HEK293 (cell line): ENCODE measurements around the gene CALHM3.

Source experiments
- CTCF ChIA-PET: fragments of 350-600 bp; formaldehyde crosslinking; extraction: SDS; loops from one replicate; lab custom pipeline; 2021; ENCODE audit warnings: antibody characterized with exemption; lab: Yijun Ruan, JAX
- POLR2A ChIA-PET: fragments of 300-600 bp; formaldehyde crosslinking; extraction: SDS; loops from one replicate; lab custom pipeline; 2020; ENCODE audit warnings: antibody characterized with exemption, inconsistent platforms; lab: Yijun Ruan, JAX
- H3K27ac ChIP-seq: fragments of 200-500 bp; sonication (Bioruptor generic); 2 replicates; pipeline ENCODE4 v1.5.1; 2014; ENCODE audit warnings: low read depth, low read length, control low read depth, inconsistent platforms; ENCODE audit errors: extremely low read depth
- H3K36me3 ChIP-seq, 2 experiments: fragments of 200-500 bp in 1 of 2; sonication (Bioruptor generic) in 1 of 2; 1 replicate in 1 of 2; 2 replicates in 1 of 2; pipeline ENCODE4 v1.5.1; 2014 to 2017; ENCODE audit warnings: inconsistent platforms in 2 of 2, low read length in 2 of 2; ENCODE audit not compliant: control insufficient read depth in 2 of 2, insufficient read depth in 1 of 2
- H3K4me1 ChIP-seq: fragments of 200-500 bp; sonication (Bioruptor generic); 2 replicates; pipeline ENCODE4 v1.5.1; 2014; ENCODE audit warnings: mild to moderate bottlenecking, low read length, inconsistent platforms; ENCODE audit not compliant: control insufficient read depth, insufficient read depth
- H3K4me3 ChIP-seq: 2 replicates; pipeline ENCODE4 v1.5.1; 2011; ENCODE audit warnings: low read depth, mild to moderate bottlenecking, control low read depth, low read length, moderate library complexity
- H3K9me3 ChIP-seq: fragments of 200-500 bp; sonication (Bioruptor generic); 2 replicates; pipeline ENCODE4 v1.5.1; 2014; ENCODE audit warnings: low read depth, low read length, inconsistent platforms; ENCODE audit not compliant: control insufficient read depth, insufficient read depth
- EGR2 ChIP-seq: fragments of 450-650 bp; formaldehyde crosslinking; IDR thresholded peaks from 2 replicates; pipeline ENCODE4 v1.5.1; 2016; ENCODE audit warnings: low read depth, missing biosample characterization, missing genetic modification characterization
- FEZF1 ChIP-seq: fragments of 450-650 bp; formaldehyde crosslinking; IDR thresholded peaks from 2 replicates; pipeline ENCODE4 v1.5.1; 2016; ENCODE audit warnings: missing biosample characterization, missing genetic modification characterization
- GLIS2 ChIP-seq: fragments of 450-650 bp; formaldehyde crosslinking; IDR thresholded peaks from 2 replicates; pipeline ENCODE4 v1.5.1; 2016; ENCODE audit warnings: missing biosample characterization, missing genetic modification characterization
- HOXC10 ChIP-seq: sonication (generic); formaldehyde crosslinking; IDR thresholded peaks from 2 replicates; pipeline ENCODE4 v1.8.1; 2023; ENCODE audit warnings: mild to moderate bottlenecking, missing genetic modification reagents
- HOXD13 ChIP-seq: sonication (generic); formaldehyde crosslinking; IDR thresholded peaks from 2 replicates; pipeline ENCODE4 v1.8.0; 2022; ENCODE audit warnings: missing genetic modification reagents, borderline replicate concordance
- KLF16 ChIP-seq: fragments of 450-650 bp; formaldehyde crosslinking; IDR thresholded peaks from 2 replicates; pipeline ENCODE4 v1.5.1; 2017; ENCODE audit warnings: missing biosample characterization, missing genetic modification characterization
- KLF7 ChIP-seq: fragments of 450-650 bp; formaldehyde crosslinking; IDR thresholded peaks from 2 replicates; pipeline ENCODE4 v1.5.1; 2016; ENCODE audit warnings: missing biosample characterization, missing genetic modification characterization, borderline replicate concordance
- PRDM4 ChIP-seq: fragments of 450-650 bp; formaldehyde crosslinking; IDR thresholded peaks from 2 replicates; pipeline ENCODE4 v1.5.1; 2017; ENCODE audit warnings: missing biosample characterization, missing genetic modification characterization
- RBAK ChIP-seq: fragments of 450-650 bp; formaldehyde crosslinking; IDR thresholded peaks from 2 replicates; pipeline ENCODE4 v1.5.1; 2016; ENCODE audit warnings: missing biosample characterization, missing genetic modification characterization
- SETDB1 ChIP-seq: IDR thresholded peaks from one replicate; pipeline ENCODE4 v1.6.1; 2017; ENCODE audit warnings: mild to moderate bottlenecking, low read length, moderate library complexity, mixed read lengths; ENCODE audit not compliant: insufficient read length
- YY2 ChIP-seq: fragments of 450-650 bp; formaldehyde crosslinking; IDR thresholded peaks from 2 replicates; pipeline ENCODE4 v1.5.1; 2016; ENCODE audit warnings: missing biosample characterization, missing genetic modification characterization
- ZBTB26 ChIP-seq: fragments of 450-650 bp; formaldehyde crosslinking; optimal IDR thresholded peaks from 2 replicates; pipeline ENCODE3; 2016; ENCODE audit warnings: missing biosample characterization, mild to moderate bottlenecking, missing genetic modification characterization
- ZNF155 ChIP-seq: fragments of 450-650 bp; formaldehyde crosslinking; IDR thresholded peaks from 2 replicates; pipeline ENCODE4 v1.5.1; 2016; ENCODE audit warnings: missing biosample characterization, missing genetic modification characterization
- ZNF169 ChIP-seq: fragments of 450-650 bp; formaldehyde crosslinking; IDR thresholded peaks from 2 replicates; pipeline ENCODE4 v1.5.1; 2016; ENCODE audit warnings: missing biosample characterization, missing genetic modification characterization
- ZNF19 ChIP-seq: fragments of 450-650 bp; formaldehyde crosslinking; IDR thresholded peaks from 2 replicates; pipeline ENCODE4; 2016; ENCODE audit warnings: missing biosample characterization, missing genetic modification characterization, low read depth
- ZNF221 ChIP-seq: fragments of 450-650 bp; formaldehyde crosslinking; IDR thresholded peaks from 2 replicates; pipeline ENCODE4 v1.5.1; 2017; ENCODE audit warnings: missing biosample characterization, missing genetic modification characterization, borderline replicate concordance
- ZNF23 ChIP-seq: fragments of 450-650 bp; formaldehyde crosslinking; IDR thresholded peaks from 2 replicates; pipeline ENCODE4 v1.5.1; 2016; ENCODE audit warnings: missing biosample characterization, missing genetic modification characterization, borderline replicate concordance
- ZNF266 ChIP-seq: fragments of 450-650 bp; formaldehyde crosslinking; IDR thresholded peaks from 2 replicates; pipeline ENCODE4 v1.5.1; 2016; ENCODE audit warnings: missing biosample characterization, missing genetic modification characterization, low read depth
- ZNF366 ChIP-seq: fragments of 450-650 bp; formaldehyde crosslinking; conservative IDR thresholded peaks from 2 replicates; pipeline ENCODE4 v1.5.1; 2016; ENCODE audit warnings: missing biosample characterization, missing genetic modification characterization
- ZNF48 ChIP-seq: fragments of 450-650 bp; formaldehyde crosslinking; IDR thresholded peaks from 2 replicates; pipeline ENCODE4 v1.5.1; 2016; ENCODE audit warnings: missing biosample characterization, missing genetic modification characterization
- ZNF521 ChIP-seq: fragments of 450-650 bp; formaldehyde crosslinking; IDR thresholded peaks from 2 replicates; pipeline ENCODE4 v1.5.1; 2017; ENCODE audit warnings: missing biosample characterization, mild to moderate bottlenecking, missing genetic modification characterization
- ZNF530 ChIP-seq: fragments of 450-650 bp; formaldehyde crosslinking; IDR thresholded peaks from 2 replicates; pipeline ENCODE4 v1.5.1; 2016; ENCODE audit warnings: low read depth, missing biosample characterization, missing genetic modification characterization
- ZNF548 ChIP-seq: fragments of 450-650 bp; formaldehyde crosslinking; IDR thresholded peaks from 2 replicates; pipeline ENCODE4 v1.5.1; 2016; ENCODE audit warnings: missing biosample characterization, missing genetic modification characterization
- ZNF596 ChIP-seq: fragments of 450-650 bp; IDR thresholded peaks from 2 replicates; pipeline ENCODE4 v1.5.0; 2018; ENCODE audit warnings: missing biosample characterization, mild to moderate bottlenecking, missing genetic modification characterization, moderate library complexity
- ZNF670 ChIP-seq: fragments of 450-650 bp; formaldehyde crosslinking; IDR thresholded peaks from 2 replicates; pipeline ENCODE4 v1.5.1; 2016; ENCODE audit warnings: missing biosample characterization, missing genetic modification characterization, low read depth
- ZNF677 ChIP-seq: fragments of 450-650 bp; IDR thresholded peaks from 2 replicates; pipeline ENCODE4 v1.5.0; 2018; ENCODE audit warnings: missing biosample characterization, mild to moderate bottlenecking, missing genetic modification characterization, moderate library complexity
- ZNF837 ChIP-seq: fragments of 450-650 bp; formaldehyde crosslinking; IDR thresholded peaks from 2 replicates; pipeline ENCODE4 v1.5.1; 2016; ENCODE audit warnings: missing biosample characterization, missing genetic modification characterization
- TF ChIP-seq, protein P1 (sequence below): fragments of 450-650 bp; formaldehyde crosslinking; IDR thresholded peaks from 2 replicates; pipeline ENCODE4 v1.5.1; 2017; ENCODE audit warnings: missing biosample characterization, missing genetic modification characterization
- TF ChIP-seq, protein P2 (sequence below): fragments of 450-650 bp; formaldehyde crosslinking; IDR thresholded peaks from 2 replicates; pipeline ENCODE4 v1.5.1; 2016; ENCODE audit warnings: missing biosample characterization, missing genetic modification characterization

Gene CALHM3

DNA sequence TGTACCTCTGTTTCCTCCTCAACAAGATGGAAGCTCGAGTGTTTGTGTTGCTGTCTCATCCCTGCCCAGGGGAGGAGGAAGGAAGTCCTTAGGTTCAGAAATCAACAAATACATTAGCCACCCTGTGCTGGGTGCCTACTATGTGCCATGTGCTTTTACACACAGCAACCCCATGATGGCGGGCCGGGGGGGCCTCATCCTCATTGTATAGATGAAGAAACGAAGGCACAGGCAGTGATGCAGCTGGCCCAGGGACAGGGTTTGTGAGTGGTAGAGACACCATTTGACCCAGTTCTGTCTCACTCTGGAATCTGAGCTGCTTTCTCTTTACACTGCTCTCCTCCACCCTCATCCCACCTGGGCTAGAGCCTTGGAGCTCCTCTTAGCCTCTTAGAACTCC lies 25.0 kb downstream of the CALHM3 start:
- POLR2A ChIA-PET: interaction anchor here (0.8 kb wide), 1 partner anchor 11 kb away, joined by 4 read pairs; no protein-coding TSS in a partner anchor
- H3K36me3 ChIP-seq: peaks cover 0 to 18% of the 10 kb centered on the region in 2 experiments; a peak in 1 of 3 replicates
- CTCF ChIA-PET: interaction anchor here (0.6 to 1.3 kb wide), 5 partner anchors 27 to 1284 kb away, joined by 3 to 4 read pairs (median 3); no protein-coding TSS in a partner anchor
- H3K4me1 ChIP-seq: peaks cover 9% of the 10 kb centered on the region
- H3K27ac ChIP-seq: no peak overlapping the region
- no peak overlapping the region for H3K4me3 ChIP-seq
- no peaks in the 10 kb centered on the region for H3K9me3 ChIP-seq
- TF ChIP-seq ZBTB26 (tag by site-specific recombination) (no peak), ZNF530 (tag by site-specific recombination) (no peak), ZNF670 (tag by site-specific recombination) (no peak), ZNF48 (tag by site-specific recombination) (no peak), ZNF521 (tag by site-specific recombination) (no peak), RBAK (no peak), EGR2 (tag by site-specific recombination) (no peak), HOXC10 (CRISPR knock-in tag) (no peak), KLF7 (tag by site-specific recombination) (no peak), ZNF677 (tag by site-specific recombination) (no peak), ZNF221 (tag by site-specific recombination) (no peak), HOXD13 (no peak), ZNF548 (tag by site-specific recombination) (no peak)

- H3K4me1 ChIP-seq: peaks cover 9% of the 10 kb centered on the region
- peak overlapping the region; percentile 77; the same call in 1 of the 2 replicates for H3K27ac ChIP-seq
- H3K4me3 ChIP-seq: peak overlapping the region; percentile 60
- ChIA-PET CTCF (interaction anchor here (1.0 kb wide), 1 partner anchor 33 kb away, joined by 3 read pairs; no protein-coding TSS in a partner anchor), POLR2A (interaction anchor here (1.5 to 1.9 kb wide), 2 partner anchors 13 to 85 kb away, joined by 3 to 5 read pairs; partner anchors contain the start of gene TAF5)
- H3K9me3 ChIP-seq: no peaks in the 10 kb centered on the region
- H3K36me3 ChIP-seq: peaks cover 5 to 25% of the 10 kb centered on the region in 2 experiments; a peak in 2 of 3 replicates
- TF ChIP-seq ZNF23: no peak
- TF ChIP-seq GLIS2 (tag by site-specific recombination): peak; percentile 20; the same call in 1 of the 2 replicates
- TF ChIP-seq PRDM4 (tag by site-specific recombination): peak; percentile 87
- no peak for TF ChIP-seq ZNF155 (tag by site-specific recombination)
- no peak for TF ChIP-seq ZNF19
- TF ChIP-seq ZNF837: no peak
- no peak for TF ChIP-seq ZNF366 (tag by site-specific recombination)
- no peak for TF ChIP-seq KLF16
- no peak for TF ChIP-seq ZNF266 (tag by site-specific recombination)
- TF ChIP-seq SETDB1: no peak
- TF ChIP-seq FEZF1 (tag by site-specific recombination): no peak
- TF ChIP-seq, protein P1, sequence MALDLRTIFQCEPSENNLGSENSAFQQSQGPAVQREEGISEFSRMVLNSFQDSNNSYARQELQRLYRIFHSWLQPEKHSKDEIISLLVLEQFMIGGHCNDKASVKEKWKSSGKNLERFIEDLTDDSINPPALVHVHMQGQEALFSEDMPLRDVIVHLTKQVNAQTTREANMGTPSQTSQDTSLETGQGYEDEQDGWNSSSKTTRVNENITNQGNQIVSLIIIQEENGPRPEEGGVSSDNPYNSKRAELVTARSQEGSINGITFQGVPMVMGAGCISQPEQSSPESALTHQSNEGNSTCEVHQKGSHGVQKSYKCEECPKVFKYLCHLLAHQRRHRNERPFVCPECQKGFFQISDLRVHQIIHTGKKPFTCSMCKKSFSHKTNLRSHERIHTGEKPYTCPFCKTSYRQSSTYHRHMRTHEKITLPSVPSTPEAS (tag by site-specific recombination): no peak
- TF ChIP-seq, protein P2, sequence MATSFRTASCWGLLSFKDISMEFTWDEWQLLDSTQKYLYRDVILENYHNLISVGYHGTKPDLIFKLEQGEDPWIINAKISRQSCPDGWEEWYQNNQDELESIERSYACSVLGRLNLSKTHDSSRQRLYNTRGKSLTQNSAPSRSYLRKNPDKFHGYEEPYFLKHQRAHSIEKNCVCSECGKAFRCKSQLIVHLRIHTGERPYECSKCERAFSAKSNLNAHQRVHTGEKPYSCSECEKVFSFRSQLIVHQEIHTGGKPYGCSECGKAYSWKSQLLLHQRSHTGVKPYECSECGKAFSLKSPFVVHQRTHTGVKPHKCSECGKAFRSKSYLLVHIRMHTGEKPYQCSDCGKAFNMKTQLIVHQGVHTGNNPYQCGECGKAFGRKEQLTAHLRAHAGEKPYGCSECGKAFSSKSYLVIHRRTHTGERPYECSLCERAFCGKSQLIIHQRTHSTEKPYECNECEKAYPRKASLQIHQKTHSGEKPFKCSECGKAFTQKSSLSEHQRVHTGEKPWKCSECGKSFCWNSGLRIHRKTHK (tag by site-specific recombination): no peak
- no peak for TF ChIP-seq YY2 (tag by site-specific recombination)
- no peak for TF ChIP-seq ZNF169 (tag by site-specific recombination)
- TF ChIP-seq ZNF596 (tag by site-specific recombination): no peak
Observed at GRCh38 chr10:103452506-103453230, 26.4 kb downstream of the CALHM3 start.
